GM23338 (cell line): ENCODE measurements around the gene NOL9. TPM values are rescaled to one million over a fixed set of nuclear protein-coding genes. Genes with fewer than 3 reads are reported as not detected.

ENCODE experiments used
- ATAC-seq: fragments of 200-7000 bp; cut with Tn5 transposase; 3 replicates; pipeline ENCODE4 v1.9.1; 2020
- DNase-seq: peaks from one replicate; pipeline ENCODE4 v3.0.0-alpha.2; 2015; ENCODE audit warnings: low spot score
- H2AFZ ChIP-seq: fragments of 200-600 bp; sonication (generic); 2 replicates; pipeline ENCODE4 v1.8.0; 2016; ENCODE audit warnings: antibody characterized with exemption, mild to moderate bottlenecking, moderate library complexity
- H3F3A ChIP-seq: fragments of 200-600 bp; sonication (generic); replicated peaks from 2 replicates; pipeline ENCODE4 v1.8.0; 2017; ENCODE audit warnings: antibody characterized with exemption, mixed run types, low read depth
- H3K27ac ChIP-seq: fragments of 200-600 bp; sonication (generic); 2 replicates; pipeline ENCODE4 v1.6.1; 2016; ENCODE audit warnings: low read depth
- H3K27me3 ChIP-seq: fragments of 200-600 bp; sonication (generic); 2 replicates; pipeline ENCODE4 v1.8.0; 2016; ENCODE audit warnings: mild to moderate bottlenecking, mixed run types, moderate library complexity; ENCODE audit not compliant: insufficient read depth
- H3K36me3 ChIP-seq: fragments of 200-600 bp; sonication (generic); 2 replicates; pipeline ENCODE4 v1.8.0; 2016; ENCODE audit warnings: mild to moderate bottlenecking; ENCODE audit not compliant: insufficient read depth
- H3K4me1 ChIP-seq: fragments of 200-600 bp; sonication (generic); 2 replicates; pipeline ENCODE4 v1.8.0; 2016; ENCODE audit warnings: mild to moderate bottlenecking, moderate library complexity; ENCODE audit not compliant: insufficient read depth
- H3K4me2 ChIP-seq: fragments of 200-600 bp; sonication (generic); 2 replicates; pipeline ENCODE4 v1.7.1; 2017; ENCODE audit warnings: mixed run types
- H3K4me3 ChIP-seq: fragments of 200-600 bp; sonication (generic); 2 replicates; pipeline ENCODE4 v1.6.1; 2016; ENCODE audit warnings: mixed run types
- H3K79me2 ChIP-seq: fragments of 200-600 bp; sonication (generic); replicated peaks from 2 replicates; pipeline ENCODE4 v1.8.0; 2017; ENCODE audit warnings: mild to moderate bottlenecking; ENCODE audit not compliant: insufficient read depth
- H3K9me2 ChIP-seq: fragments of 200-600 bp; sonication (generic); 2 replicates; pipeline ENCODE4 v1.8.0; 2017; ENCODE audit not compliant: insufficient read depth
- H4K20me1 ChIP-seq: fragments of 200-600 bp; sonication (generic); replicated peaks from 2 replicates; pipeline ENCODE4 v1.8.0; 2017; ENCODE audit warnings: mild to moderate bottlenecking; ENCODE audit not compliant: insufficient read depth
- H3K27ac Mint-ChIP-seq: 2 replicates; pipeline ENCODE4 v1.8.0; 2020; ENCODE audit warnings: inconsistent platforms, mild to moderate bottlenecking, moderate library complexity, mixed read lengths
- H3K27me3 Mint-ChIP-seq: 3 replicates; pipeline ENCODE4 v1.8.0; 2022; ENCODE audit warnings: low read depth, mild to moderate bottlenecking, moderate library complexity, mixed read lengths, inconsistent platforms; ENCODE audit not compliant: insufficient read depth, poor library complexity
- H3K36me3 Mint-ChIP-seq: 3 replicates; pipeline ENCODE4 v1.8.0; 2021; ENCODE audit warnings: low read depth, mild to moderate bottlenecking, inconsistent platforms, moderate library complexity, mixed read lengths
- H3K4me1 Mint-ChIP-seq: 3 replicates; pipeline ENCODE4 v1.8.0; 2020; ENCODE audit warnings: mild to moderate bottlenecking, inconsistent platforms, mixed read lengths
- H3K4me3 Mint-ChIP-seq: 3 replicates; pipeline ENCODE4 v1.8.0; 2021; ENCODE audit warnings: moderate library complexity, mild to moderate bottlenecking, inconsistent platforms, mixed read lengths
- H3K9me3 Mint-ChIP-seq: 3 replicates; pipeline ENCODE4 v1.8.0; 2020; ENCODE audit warnings: moderate library complexity, mild to moderate bottlenecking, inconsistent platforms, mixed read lengths
- CREB1 ChIP-seq: fragments of 250-450 bp; sonication (Bioruptor Pico); IDR thresholded peaks from 2 replicates; pipeline ENCODE4 v1.5.0; 2020; ENCODE audit warnings: low read depth, mild to moderate bottlenecking, moderate library complexity
- EZH2 ChIP-seq: fragments of 200-600 bp; sonication (generic); IDR thresholded peaks from one replicate; pipeline ENCODE4 v1.8.0; 2017; ENCODE audit warnings: antibody characterized with exemption, mild to moderate bottlenecking, low read depth; ENCODE audit not compliant: unreplicated experiment
- EZH2phosphoT487 ChIP-seq: fragments of 200-600 bp; sonication (generic); IDR thresholded peaks from one replicate; pipeline ENCODE4 v1.8.1; 2018; ENCODE audit warnings: antibody characterized with exemption; ENCODE audit not compliant: unreplicated experiment
- JUNB ChIP-seq: IDR thresholded peaks from one replicate; pipeline ENCODE4 v1.6.1; 2016; ENCODE audit warnings: antibody characterized with exemption; ENCODE audit not compliant: unreplicated experiment
- NANOG ChIP-seq: IDR thresholded peaks from 2 replicates; pipeline ENCODE4 v1.6.1; 2016; ENCODE audit warnings: antibody characterized with exemption, borderline replicate concordance
- POLR2AphosphoS5 ChIP-seq: IDR thresholded peaks from 2 replicates; pipeline ENCODE4 v1.6.1; 2016; ENCODE audit warnings: antibody characterized with exemption, low read depth
- STAT1 ChIP-seq: IDR thresholded peaks from one replicate; pipeline ENCODE4 v1.6.1; 2016; ENCODE audit warnings: antibody characterized with exemption; ENCODE audit not compliant: unreplicated experiment
- ZNF114 ChIP-seq: fragments of 250-450 bp; sonication (Bioruptor Pico); IDR thresholded peaks from 2 replicates; pipeline ENCODE4 v1.5.0; 2020; ENCODE audit warnings: mild to moderate bottlenecking, moderate library complexity
- ZNF331 ChIP-seq: fragments of 250-450 bp; sonication (Bioruptor Pico); IDR thresholded peaks from 2 replicates; pipeline ENCODE4 v1.5.0; 2020; ENCODE audit warnings: low read depth, mild to moderate bottlenecking, moderate library complexity
- ZNF462 ChIP-seq: fragments of 250-450 bp; sonication (Bioruptor Pico); IDR thresholded peaks from 2 replicates; pipeline ENCODE4 v1.5.0; 2020; ENCODE audit warnings: mild to moderate bottlenecking, moderate library complexity
- polyA plus RNA-seq: library from polyadenylated mRNA; unstranded; fragments of >200 nt; fragmentation: Nextera tagmentation; extraction: Ambion mirVana; gene quantifications from 2 replicates; pipeline ENCODE4 v1.2.1, GENCODE V29; 2016
- total RNA-seq: library from RNA; depleted of rRNA; stranded (reverse); fragments of >200 nt; shearing (Covaris generic); gene quantifications from 2 replicates; pipeline ENCODE4 v1.2.3, GENCODE V29; 2014
- TF ChIP-seq, protein P1 (sequence below): IDR thresholded peaks from 2 replicates; pipeline ENCODE4 v1.6.1; 2016; ENCODE audit warnings: antibody characterized with exemption
- TF ChIP-seq, protein P2 (sequence below), 2 experiments: fragments of 200-600 bp in 1 of 2; sonication (generic) in 1 of 2; conservative IDR thresholded peaks; 2 replicates each; pipeline versions ENCODE4 v1.5.1 to v1.6.1; 2016 to 2017; ENCODE audit warnings: antibody characterized with exemption in 2 of 2, low read depth in 2 of 2, mild to moderate bottlenecking in 2 of 2, moderate library complexity in 1 of 2
- TF ChIP-seq, protein P3 (sequence below): IDR thresholded peaks from one replicate; pipeline ENCODE4 v1.6.1; 2018; ENCODE audit warnings: antibody characterized with exemption; ENCODE audit not compliant: unreplicated experiment

The NOL9 gene
- total and polyA plus RNA-seq, 2 experiments from 2014 or later = 13.2 to 48.5 TPM

DNA sequence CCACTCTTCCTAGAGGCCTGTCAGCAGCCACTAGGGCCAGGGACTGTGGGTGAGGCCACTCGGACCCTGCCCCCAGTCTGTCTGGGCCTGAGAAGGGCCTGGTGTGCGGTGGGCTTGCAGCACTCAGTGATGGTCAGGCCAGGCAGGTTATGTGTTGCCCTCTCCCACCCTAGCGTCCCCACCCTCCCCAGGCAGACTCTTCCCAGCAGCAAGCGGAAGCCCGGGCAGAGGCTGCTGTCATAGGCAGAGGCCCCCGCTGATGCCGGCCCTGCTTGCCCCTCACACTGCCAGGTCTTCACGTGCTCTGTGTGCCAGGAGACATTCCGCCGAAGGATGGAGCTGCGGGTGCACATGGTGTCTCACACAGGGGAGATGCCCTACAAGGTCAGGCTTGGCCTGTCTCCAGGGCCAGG is 32.1 kb upstream of the NOL9 start:
- no peak overlapping the region for H3K4me2 ChIP-seq
- peaks cover 18% of the 10 kb centered on the region for H3K36me3 Mint-ChIP-seq
- peaks cover 19% of the 10 kb centered on the region for H3K27me3 Mint-ChIP-seq
- peaks cover 5% of the 10 kb centered on the region; the same call in 1 of the 2 replicates for H4K20me1 ChIP-seq
- ATAC-seq (no peak), DNase-seq (no peak)
- no peaks in the 10 kb centered on the region for H3K4me1 ChIP-seq
- no peaks in the 10 kb centered on the region for H3K36me3 ChIP-seq
- no peaks in the 10 kb centered on the region for H3K9me3 Mint-ChIP-seq
- TF ChIP-seq EZH2 (no peak), ZNF331 (no peak), POLR2AphosphoS5 (no peak; the same call in 1 of the 2 replicates), CREB1 (no peak), STAT1 (no peak), EZH2phosphoT487 (no peak), ZNF462 (no peak), JUNB (no peak), ZNF114 (CRISPR knock-in tag) (no peak), NANOG (no peak)
- TF ChIP-seq, protein P1, sequence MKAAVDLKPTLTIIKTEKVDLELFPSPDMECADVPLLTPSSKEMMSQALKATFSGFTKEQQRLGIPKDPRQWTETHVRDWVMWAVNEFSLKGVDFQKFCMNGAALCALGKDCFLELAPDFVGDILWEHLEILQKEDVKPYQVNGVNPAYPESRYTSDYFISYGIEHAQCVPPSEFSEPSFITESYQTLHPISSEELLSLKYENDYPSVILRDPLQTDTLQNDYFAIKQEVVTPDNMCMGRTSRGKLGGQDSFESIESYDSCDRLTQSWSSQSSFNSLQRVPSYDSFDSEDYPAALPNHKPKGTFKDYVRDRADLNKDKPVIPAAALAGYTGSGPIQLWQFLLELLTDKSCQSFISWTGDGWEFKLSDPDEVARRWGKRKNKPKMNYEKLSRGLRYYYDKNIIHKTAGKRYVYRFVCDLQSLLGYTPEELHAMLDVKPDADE = no peak
- TF ChIP-seq, protein P2, sequence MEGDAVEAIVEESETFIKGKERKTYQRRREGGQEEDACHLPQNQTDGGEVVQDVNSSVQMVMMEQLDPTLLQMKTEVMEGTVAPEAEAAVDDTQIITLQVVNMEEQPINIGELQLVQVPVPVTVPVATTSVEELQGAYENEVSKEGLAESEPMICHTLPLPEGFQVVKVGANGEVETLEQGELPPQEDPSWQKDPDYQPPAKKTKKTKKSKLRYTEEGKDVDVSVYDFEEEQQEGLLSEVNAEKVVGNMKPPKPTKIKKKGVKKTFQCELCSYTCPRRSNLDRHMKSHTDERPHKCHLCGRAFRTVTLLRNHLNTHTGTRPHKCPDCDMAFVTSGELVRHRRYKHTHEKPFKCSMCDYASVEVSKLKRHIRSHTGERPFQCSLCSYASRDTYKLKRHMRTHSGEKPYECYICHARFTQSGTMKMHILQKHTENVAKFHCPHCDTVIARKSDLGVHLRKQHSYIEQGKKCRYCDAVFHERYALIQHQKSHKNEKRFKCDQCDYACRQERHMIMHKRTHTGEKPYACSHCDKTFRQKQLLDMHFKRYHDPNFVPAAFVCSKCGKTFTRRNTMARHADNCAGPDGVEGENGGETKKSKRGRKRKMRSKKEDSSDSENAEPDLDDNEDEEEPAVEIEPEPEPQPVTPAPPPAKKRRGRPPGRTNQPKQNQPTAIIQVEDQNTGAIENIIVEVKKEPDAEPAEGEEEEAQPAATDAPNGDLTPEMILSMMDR (conservative IDR thresholded peaks at IDR 0.05; ENCODE audit: low read depth in 2 of 2) = no peak
- TF ChIP-seq, protein P3, sequence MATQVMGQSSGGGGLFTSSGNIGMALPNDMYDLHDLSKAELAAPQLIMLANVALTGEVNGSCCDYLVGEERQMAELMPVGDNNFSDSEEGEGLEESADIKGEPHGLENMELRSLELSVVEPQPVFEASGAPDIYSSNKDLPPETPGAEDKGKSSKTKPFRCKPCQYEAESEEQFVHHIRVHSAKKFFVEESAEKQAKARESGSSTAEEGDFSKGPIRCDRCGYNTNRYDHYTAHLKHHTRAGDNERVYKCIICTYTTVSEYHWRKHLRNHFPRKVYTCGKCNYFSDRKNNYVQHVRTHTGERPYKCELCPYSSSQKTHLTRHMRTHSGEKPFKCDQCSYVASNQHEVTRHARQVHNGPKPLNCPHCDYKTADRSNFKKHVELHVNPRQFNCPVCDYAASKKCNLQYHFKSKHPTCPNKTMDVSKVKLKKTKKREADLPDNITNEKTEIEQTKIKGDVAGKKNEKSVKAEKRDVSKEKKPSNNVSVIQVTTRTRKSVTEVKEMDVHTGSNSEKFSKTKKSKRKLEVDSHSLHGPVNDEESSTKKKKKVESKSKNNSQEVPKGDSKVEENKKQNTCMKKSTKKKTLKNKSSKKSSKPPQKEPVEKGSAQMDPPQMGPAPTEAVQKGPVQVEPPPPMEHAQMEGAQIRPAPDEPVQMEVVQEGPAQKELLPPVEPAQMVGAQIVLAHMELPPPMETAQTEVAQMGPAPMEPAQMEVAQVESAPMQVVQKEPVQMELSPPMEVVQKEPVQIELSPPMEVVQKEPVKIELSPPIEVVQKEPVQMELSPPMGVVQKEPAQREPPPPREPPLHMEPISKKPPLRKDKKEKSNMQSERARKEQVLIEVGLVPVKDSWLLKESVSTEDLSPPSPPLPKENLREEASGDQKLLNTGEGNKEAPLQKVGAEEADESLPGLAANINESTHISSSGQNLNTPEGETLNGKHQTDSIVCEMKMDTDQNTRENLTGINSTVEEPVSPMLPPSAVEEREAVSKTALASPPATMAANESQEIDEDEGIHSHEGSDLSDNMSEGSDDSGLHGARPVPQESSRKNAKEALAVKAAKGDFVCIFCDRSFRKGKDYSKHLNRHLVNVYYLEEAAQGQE = no peak
- H3K27ac Mint-ChIP-seq = no peak overlapping the region
- no peaks in the 10 kb centered on the region for H3K9me2 ChIP-seq
- H3K4me1 Mint-ChIP-seq = peaks cover 6% of the 10 kb centered on the region; the same call in 2 of the 3 replicates
- H3K79me2 ChIP-seq = peaks cover 6% of the 10 kb centered on the region; the same call in 1 of the 2 replicates
- H3K27me3 ChIP-seq = no peaks in the 10 kb centered on the region
- no peak overlapping the region for H3K27ac ChIP-seq
- H3K4me3 ChIP-seq = no peak overlapping the region
- no peak overlapping the region for H2AFZ ChIP-seq
- H3F3A ChIP-seq = peaks cover 14% of the 10 kb centered on the region; the same call in 1 of the 2 replicates
- no peak overlapping the region for H3K4me3 Mint-ChIP-seq
